ENCODE data around the gene SULT2B1. TPM values are rescaled to one million over a fixed set of nuclear protein-coding genes. Genes with fewer than 3 reads are reported as not detected.

The SULT2B1 gene
- total RNA-seq, 1 experiment from 2014 or later, result 6.2 TPM

GRCh38 chr19:48543121-48543710 is 8.8 kb upstream of the SULT2B1 start:
- CTCF ChIA-PET, result interaction anchor here (0.7 kb wide), 1 partner anchor 170 kb away, joined by 3 read pairs; no protein-coding TSS in a partner anchor
- Histone ChIP-seq H3K36me3 (ENCODE audit: low read depth) (no peaks in the 10 kb centered on the region), H2AFZ (no peak overlapping the region), H3K9me3 (ENCODE audit: insufficient read depth, low read depth) (no peaks in the 10 kb centered on the region), H3F3A (ENCODE audit: insufficient read depth, low read depth) (peaks cover 28% of the 10 kb centered on the region), H3K79me2 (ENCODE audit: low read depth) (no peaks in the 10 kb centered on the region), H3K27me3 (ENCODE audit: insufficient read depth, low read depth) (no peaks in the 10 kb centered on the region), H3K4me1 (replicated peaks; ENCODE audit: insufficient read depth) (peaks cover 24% of the 10 kb centered on the region), H4K20me1 (ENCODE audit: insufficient read depth) (no peaks in the 10 kb centered on the region), H3K4me2 (peak overlapping the region; percentile 76), H3K4me3 (peak overlapping the region; percentile 34; the same call in 1 of the 2 replicates), H3K9me2 (ENCODE audit: insufficient read depth) (no peaks in the 10 kb centered on the region), H3K27ac (peak overlapping the region; percentile 58)
- BruUV-seq (replicated peaks), result no TSS peak
- TF ChIP-seq, protein P1, sequence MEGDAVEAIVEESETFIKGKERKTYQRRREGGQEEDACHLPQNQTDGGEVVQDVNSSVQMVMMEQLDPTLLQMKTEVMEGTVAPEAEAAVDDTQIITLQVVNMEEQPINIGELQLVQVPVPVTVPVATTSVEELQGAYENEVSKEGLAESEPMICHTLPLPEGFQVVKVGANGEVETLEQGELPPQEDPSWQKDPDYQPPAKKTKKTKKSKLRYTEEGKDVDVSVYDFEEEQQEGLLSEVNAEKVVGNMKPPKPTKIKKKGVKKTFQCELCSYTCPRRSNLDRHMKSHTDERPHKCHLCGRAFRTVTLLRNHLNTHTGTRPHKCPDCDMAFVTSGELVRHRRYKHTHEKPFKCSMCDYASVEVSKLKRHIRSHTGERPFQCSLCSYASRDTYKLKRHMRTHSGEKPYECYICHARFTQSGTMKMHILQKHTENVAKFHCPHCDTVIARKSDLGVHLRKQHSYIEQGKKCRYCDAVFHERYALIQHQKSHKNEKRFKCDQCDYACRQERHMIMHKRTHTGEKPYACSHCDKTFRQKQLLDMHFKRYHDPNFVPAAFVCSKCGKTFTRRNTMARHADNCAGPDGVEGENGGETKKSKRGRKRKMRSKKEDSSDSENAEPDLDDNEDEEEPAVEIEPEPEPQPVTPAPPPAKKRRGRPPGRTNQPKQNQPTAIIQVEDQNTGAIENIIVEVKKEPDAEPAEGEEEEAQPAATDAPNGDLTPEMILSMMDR (conservative IDR thresholded peaks at IDR 0.05), result no peak
- no peak for TF ChIP-seq EZH2 (IDR thresholded peaks at IDR 0.05; ENCODE audit: low read depth)
- peak; percentile 96 for DNase-seq
- intact Hi-C loops (cut with micrococcal nuclease; ENCODE audit: unreplicated experiment), result loop anchor here (1.0 kb wide), 1 partner anchor 11 kb away; no protein-coding TSS in a partner anchor
- POLR2A ChIA-PET (ENCODE audit: unreplicated experiment), result interaction anchor here (0.6 kb wide), 1 partner anchor 287 kb away, joined by 4 read pairs; the partner anchor contains the start of gene CARD8

- ChIA-PET CTCF (no interaction called here), POLR2A (ENCODE audit: unreplicated experiment) (interaction anchor here (0.6 kb wide), 1 partner anchor 582 kb away, joined by 4 read pairs; no protein-coding TSS in a partner anchor)
- H3F3A ChIP-seq (ENCODE audit: insufficient read depth, low read depth), result peaks cover 23% of the 10 kb centered on the region
- H3K9me2 ChIP-seq (ENCODE audit: insufficient read depth), result no peaks in the 10 kb centered on the region
- no peak for DNase-seq
- H4K20me1 ChIP-seq (ENCODE audit: insufficient read depth), result no peaks in the 10 kb centered on the region
- no peaks in the 10 kb centered on the region for H3K27me3 ChIP-seq (ENCODE audit: insufficient read depth, low read depth)
- H2AFZ ChIP-seq, result no peak overlapping the region
- TF ChIP-seq, protein P1 (conservative IDR thresholded peaks at IDR 0.05), result no peak
- TF ChIP-seq EZH2 (IDR thresholded peaks at IDR 0.05; ENCODE audit: low read depth), result no peak
- H3K4me3 ChIP-seq, result no peak overlapping the region
- BruUV-seq (replicated peaks), result no TSS peak
- H3K36me3 ChIP-seq (ENCODE audit: low read depth), result no peaks in the 10 kb centered on the region
- no peaks in the 10 kb centered on the region for H3K9me3 ChIP-seq (ENCODE audit: insufficient read depth, low read depth)
- H3K4me2 ChIP-seq, result no peak overlapping the region
- H3K79me2 ChIP-seq (ENCODE audit: low read depth), result no peaks in the 10 kb centered on the region
- H3K4me1 ChIP-seq (replicated peaks; ENCODE audit: insufficient read depth), result peaks cover 24% of the 10 kb centered on the region
- H3K27ac ChIP-seq, result no peak overlapping the region
- intact Hi-C loops (cut with micrococcal nuclease; ENCODE audit: unreplicated experiment), result no loop called here
Observed at GRCh38 chr19:48544856-48545750, 6.9 kb upstream of the SULT2B1 start.

- ChIA-PET POLR2A (ENCODE audit: unreplicated experiment) (no interaction called here), CTCF (no interaction called here)
- no peak overlapping the region for H3K27ac ChIP-seq
- no peak overlapping the region for H3K4me2 ChIP-seq
- H3K9me3 ChIP-seq (ENCODE audit: insufficient read depth, low read depth), result no peaks in the 10 kb centered on the region
- H2AFZ ChIP-seq, result no peak overlapping the region
- H3K27me3 ChIP-seq (ENCODE audit: insufficient read depth, low read depth), result no peaks in the 10 kb centered on the region
- peaks cover 36% of the 10 kb centered on the region for H3K4me1 ChIP-seq (replicated peaks; ENCODE audit: insufficient read depth)
- no peaks in the 10 kb centered on the region for H3K9me2 ChIP-seq (ENCODE audit: insufficient read depth)
- intact Hi-C loops (cut with micrococcal nuclease; ENCODE audit: unreplicated experiment), result no loop called here
- no peaks in the 10 kb centered on the region for H3K79me2 ChIP-seq (ENCODE audit: low read depth)
- H3K4me3 ChIP-seq, result no peak overlapping the region
- H4K20me1 ChIP-seq (ENCODE audit: insufficient read depth), result no peaks in the 10 kb centered on the region
- H3K36me3 ChIP-seq (ENCODE audit: low read depth), result no peaks in the 10 kb centered on the region
- no TSS peak for BruUV-seq (replicated peaks)
- no peak for TF ChIP-seq EZH2 (IDR thresholded peaks at IDR 0.05; ENCODE audit: low read depth)
- TF ChIP-seq, protein P1 (conservative IDR thresholded peaks at IDR 0.05), result no peak
- no peak for DNase-seq
- peaks cover 24% of the 10 kb centered on the region for H3F3A ChIP-seq (ENCODE audit: insufficient read depth, low read depth)
Observed at GRCh38 chr19:48547722-48548121, 4.2 kb upstream of the SULT2B1 start.
